ENCODE results near the gene ECE1.

The ECE1 gene

GRCh38 chr1:21289700-21290545, at the start of gene ECE1:
Gene ECE1, minus strand, starts transcription at chr1:21290463. Its CDS starts 49 bp downstream, at chr1:21290414.
- peak; percentile 61 to 63 for DNase-seq

DNA sequence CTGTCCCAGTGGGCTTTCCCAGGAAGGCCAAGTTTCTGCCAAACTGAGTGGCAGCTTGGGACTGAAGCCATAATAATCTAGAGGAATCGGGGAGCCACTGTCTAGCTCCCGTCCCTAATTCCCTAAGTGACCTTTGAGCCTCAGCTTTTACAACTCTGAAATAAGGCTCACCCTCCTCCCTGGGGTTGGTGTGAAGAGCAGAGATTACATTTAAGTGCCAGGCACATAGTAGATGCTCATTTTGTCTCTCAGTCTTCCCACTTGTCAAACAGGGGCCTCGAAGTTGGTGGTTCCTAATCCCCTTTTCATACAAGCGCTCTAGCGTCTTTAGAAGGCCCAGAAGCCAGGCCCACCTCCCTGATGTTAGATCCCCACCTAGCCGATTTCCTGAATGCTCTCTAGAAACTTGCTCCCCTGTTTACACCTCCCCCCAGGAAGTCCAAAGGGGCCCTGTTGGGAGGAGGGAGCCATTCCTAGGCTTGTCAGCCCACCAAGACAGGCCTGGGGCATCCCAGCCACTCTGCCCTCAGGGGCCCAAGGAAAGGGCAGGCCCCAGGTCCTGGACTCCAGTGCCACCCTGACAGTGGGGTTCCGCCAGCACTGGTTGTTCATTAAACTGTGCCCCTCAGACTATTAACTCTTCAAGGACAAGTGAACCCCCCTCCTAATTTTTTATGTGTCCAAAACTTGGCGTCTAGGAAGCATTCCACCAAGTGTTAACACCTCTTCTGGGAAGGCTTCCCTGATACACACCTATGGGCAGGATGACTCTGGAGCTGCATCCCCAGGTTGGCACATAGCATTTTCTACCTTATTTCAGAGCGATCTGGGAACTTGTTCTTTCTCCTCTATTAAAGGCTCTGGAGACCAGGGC, 49.3 kb upstream of the ECE1 start:
- no peak for DNase-seq

DNA sequence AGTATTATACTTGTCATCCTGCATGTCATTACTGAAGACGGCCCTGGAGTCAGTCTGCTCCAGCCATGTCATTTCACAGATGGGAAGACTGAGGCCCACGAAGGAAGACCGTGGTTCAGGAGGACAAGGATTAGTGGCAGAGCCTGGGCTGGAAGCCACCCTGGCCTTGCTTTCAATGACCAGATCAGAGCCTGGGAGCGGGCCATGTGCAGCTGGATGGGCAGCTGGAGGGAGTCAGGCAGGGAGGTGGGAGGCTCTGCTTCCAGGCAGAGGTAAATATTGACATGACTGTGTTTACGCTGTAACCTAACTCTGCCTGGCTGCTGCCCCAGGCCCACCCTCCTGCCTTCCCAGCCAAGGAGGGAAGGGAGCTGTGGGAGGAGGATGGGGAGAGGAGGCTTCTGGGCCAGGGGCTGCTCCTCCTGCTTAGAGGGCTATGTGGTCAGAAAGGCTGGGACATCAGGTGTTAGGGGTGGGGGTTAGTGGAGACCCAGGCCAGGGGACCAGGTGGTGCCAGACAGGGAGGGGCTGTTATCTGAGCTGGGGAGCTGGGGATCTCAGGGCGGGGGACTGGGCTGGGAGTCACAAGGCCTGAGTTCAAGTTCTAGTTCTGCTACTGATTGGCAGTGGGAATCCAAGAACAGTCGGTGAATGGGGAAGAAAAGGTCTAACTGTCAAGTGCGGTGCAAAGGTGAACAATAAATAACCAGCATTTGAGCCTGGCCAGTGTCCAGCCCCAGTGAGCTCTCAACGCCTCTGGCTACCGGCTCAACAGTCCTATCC, 48.5 kb upstream of the ECE1 start:
- no peak for DNase-seq

DNA sequence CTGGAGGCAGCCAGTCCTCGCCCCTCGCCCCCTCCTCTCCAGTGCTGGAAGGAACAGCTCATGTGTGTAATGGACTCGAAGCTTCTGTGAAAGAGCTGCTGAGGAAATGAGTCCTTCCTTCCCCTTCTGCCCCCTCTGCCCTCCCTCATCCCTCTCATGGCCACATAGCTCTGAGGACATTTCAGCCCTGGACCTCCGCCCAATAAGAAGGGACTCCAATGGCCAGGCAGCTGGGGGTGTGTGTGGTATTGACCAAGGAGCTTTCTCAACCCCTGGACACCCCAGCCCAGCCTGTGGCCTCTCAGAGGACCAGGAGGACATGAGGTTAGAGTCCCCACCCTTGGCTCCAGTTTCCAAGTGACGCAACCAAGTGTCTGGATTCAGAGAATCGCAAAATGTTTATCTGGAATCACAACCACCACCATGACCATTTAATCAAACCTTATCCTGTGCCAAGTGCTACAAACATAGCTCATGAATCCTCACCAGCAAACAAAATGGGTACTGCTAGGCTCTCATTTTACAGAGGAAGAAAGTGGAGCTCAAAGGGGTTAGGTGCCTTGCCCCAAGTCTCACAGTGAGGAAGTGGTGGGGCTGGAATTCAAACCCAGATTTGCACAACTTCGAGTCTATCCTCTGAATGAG, 47.8 kb upstream of the ECE1 start:
- peak; percentile 86 for DNase-seq

DNA sequence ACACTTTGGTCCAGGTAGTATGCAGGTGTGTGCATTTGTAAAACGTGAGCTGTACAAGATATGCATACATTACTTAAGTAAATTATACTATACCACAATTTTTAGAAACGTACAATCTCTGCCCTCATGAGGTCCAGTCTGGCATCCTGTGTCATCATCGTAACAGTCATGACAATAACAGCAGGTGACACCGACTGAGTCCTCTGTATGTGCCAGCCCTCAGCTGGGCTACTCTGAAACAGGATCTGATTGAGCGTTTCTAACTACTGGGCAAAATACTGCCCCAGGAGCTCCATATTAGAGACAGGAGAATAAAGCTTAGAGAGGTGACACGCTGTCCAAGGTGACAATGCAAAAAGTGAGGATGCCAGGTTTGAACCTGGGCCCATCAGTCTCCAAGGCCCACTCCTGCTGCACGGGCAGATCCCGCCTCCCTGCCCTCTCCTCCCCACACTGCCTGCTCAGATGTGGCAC, 47.2 kb upstream of the ECE1 start:
- DNase-seq, result peak in 1 of 2 donors; percentile 34

DNA sequence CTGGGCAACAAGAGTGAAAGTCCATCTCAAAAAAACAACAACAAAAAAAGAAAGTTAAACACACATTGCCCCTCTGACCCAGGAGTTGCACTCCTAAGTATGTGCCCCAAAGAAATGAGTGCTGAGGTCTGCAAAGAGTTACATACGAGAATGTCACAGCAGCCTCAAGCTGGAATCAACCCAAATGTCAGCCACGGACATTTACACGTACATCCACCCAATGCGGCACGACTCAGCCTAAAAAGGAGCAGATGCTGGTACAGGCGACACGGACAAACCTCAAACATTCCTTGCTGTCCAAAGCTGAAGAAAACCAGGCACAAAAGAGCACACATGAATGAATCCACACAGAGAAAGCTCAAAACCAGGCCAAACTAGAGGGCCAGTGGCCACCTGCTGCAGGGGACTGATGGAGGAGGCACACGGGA, 46.8 kb upstream of the ECE1 start:
- no peak for DNase-seq

GRCh38 chr1:21335750-21336224, 45.5 kb upstream of the ECE1 start:
- DNase-seq, result no peak

DNA sequence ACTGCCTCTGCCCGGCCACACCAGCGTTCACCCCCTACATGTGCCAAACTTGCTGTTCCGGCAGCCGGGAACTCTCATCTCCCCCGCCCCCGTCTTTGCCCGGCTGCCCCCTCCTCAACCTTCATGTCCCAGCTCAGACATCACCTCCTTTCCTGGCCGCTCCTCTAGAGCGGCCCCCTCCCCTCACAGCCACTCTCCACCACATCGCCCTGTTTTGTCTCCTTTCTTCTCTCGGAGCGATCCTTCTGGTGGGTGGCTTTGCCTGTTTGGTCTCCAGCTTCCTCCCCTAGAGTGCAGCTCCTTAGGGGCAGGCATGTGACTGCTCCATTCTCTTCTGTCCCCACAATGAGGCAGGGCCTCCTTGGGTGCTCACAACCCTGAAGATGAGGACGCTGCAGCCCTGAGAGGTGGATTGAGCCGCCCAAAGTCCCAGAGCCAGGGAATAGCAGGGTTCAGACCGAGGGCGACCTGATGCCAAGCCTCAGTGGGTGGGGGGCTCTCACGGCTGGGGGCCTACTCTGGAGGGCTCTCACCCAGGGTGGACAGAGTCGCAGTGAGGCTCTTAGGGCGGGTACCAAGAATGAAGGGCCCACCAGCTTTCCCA, 44.9 kb upstream of the ECE1 start:
- no peak for DNase-seq

DNA sequence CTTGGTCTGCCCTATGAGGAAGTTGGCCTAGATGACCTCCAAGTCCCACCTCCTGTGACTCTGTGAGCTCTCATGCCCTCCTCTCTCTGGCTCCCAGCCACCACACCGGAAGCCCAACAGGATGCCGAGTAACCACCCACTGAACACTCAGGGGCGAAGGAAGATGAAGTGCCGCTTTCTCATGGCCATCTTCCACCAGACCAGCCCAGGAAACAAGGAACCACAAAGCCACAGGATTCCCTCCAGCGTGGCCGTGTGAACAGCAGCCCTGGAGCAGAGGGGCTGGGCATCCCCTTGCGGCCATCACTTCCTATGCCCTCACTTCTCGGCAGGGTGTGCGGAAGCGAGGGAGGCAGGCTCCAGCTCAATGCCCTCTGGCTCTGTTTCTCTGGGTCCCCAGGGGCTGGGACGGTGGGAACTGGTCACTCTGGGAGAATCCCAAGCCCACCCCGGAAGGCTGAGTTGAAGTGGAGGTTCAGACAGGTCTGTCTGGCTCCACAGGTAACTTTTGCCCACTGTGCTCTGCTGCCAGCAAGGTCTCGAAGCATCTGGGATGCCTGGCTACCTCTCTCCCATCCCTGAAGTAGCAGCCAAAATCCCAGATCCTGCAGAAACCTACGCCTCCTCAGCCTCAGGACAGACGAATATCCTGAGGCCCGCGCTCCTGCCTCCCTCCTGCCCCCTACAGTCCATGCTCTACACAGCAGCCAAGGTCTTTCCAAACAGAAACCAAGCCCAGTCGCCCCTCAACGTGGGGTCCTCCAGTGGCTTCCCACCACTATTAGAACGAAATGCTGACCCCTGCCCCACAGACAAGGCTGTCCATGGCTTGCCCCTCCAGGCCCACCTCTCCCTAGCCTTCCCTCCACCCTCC, 44.2 kb upstream of the ECE1 start:
- peak; percentile 94 to 98 for DNase-seq

- DNase-seq, result no peak
Measured at GRCh38 chr1:21333824-21334213, 43.6 kb upstream of the ECE1 start.

DNA sequence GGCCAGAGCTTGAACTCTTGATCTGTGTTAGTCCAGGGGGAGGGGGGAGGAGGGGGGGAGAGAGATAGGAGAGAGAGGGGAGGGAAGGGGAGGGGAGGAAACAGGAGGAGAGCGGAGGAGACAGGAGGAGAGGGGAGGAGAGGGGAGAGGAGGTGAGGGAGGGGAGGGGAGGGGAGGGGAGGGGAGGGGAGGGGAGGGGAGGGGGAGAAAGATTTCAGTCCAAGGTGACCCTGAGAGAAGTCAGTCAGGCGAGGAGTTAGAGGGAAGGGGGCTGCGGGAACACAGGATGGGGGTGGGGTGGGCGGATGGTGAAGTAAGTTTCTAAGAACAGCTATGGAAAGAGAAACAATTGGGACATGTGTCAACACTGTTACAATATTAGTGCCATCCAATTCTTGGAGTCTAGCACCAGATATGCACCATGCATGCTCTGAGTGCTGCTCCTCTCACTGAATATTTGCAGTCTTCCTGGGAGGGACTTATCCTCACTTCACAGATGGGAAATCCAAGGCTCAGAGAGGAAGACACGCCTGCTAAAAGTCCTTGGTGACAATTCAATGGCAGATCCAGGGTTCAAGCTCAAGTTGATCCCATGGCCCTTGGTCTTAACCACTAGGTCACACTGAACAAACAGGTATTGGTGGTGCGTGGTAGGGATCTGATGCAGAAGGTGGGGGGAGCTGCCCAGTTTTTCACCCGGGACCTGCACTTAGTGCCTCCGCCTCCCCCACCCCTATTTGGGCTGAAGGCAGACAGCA, 42.5 kb upstream of the ECE1 start:
- peak; percentile 54 to 80 for DNase-seq

DNA sequence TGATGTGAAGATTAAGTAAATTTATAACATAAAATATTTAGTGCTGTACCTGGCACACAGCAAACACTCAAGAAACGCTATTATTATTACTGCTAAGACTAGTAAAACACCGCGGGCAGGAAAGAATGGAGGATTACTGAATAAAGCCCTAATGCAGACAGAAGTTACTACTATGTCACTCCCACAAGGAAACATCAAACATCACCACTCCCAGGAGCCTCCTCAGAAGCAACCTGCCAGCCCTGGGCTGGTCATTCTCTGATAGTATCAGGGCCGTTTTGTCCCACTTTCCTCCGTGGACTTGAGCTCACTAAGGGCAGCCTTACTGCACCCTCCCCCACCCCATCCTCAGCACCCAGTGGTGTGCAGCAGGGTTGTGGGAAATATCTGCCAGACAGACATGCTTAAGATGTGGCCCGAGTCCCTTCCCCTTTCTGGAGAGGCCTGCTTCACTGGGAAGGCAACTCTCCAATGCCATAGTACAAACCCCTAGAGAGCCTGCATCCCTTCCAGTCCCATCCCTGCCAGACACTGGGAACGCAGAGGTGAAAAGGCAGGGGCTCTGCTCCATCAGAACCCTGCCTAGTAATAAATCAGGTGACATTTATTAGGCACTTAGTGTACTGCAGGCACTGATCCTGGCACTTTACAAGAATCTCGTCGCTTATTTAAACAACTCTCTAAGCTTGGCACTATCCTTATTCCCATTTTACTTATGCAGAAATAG, 41.7 kb upstream of the ECE1 start:
- DNase-seq, result peak; percentile 35 to 53

- DNase-seq, result no peak
Measured at GRCh38 chr1:21330544-21330943, 40.3 kb upstream of the ECE1 start.

DNA sequence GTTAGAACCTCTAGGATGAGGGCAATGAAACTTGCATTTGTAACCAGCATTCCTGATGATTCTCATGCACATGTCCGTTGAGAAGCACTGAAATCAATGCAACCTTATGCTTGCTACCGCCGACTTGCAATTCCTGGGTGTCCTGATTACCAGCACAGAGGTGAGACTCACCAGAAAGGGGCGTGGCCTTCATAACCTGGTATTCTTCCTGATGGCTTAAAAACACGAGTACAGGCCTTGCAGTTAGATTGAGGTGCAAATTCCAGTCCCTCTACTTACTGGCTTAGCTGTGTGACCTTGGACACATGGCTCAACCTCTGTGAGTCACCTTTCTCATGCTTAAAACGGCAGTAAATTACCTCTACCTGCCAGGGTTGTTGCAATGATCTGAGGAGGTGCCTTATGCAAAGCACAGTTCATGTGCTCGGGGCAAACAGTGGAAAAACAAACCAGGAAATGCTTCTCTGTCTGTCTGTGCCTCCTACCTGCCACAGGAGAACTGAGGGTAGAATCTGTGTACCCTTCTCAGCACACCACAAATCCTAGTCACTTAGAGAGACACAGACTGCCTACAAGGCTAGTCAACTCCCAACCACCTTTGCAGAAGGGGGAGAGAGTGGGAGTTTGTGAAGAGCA, 39.1 kb upstream of the ECE1 start:
- no peak for DNase-seq

GRCh38 chr1:21327566-21328323, 37.5 kb upstream of the ECE1 start:
- DNase-seq, result no peak

DNA sequence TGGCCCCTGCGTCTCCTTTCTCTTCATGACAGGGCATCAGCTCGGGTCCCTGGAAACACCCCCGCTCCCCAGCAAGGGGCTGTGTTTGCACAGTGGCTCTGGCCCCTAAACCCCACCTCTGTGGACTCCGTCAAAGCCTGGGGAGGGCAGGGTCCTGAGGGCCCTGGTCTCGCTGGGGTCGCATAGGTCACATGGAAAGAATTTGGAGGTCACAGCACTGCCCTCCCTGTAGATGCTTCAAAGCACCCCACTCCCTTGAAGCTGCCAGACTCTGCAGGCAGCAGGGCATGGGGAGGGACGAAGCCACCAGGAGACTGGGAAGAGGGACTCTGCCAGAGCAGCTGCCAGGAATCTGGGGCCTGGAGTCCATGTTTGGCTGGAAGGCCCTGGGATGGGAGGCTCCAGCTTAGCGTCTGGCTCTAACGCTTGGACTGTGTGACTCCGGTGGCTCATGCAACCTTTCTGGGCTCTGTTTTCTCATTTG, 36.6 kb upstream of the ECE1 start:
- no peak for DNase-seq

DNA sequence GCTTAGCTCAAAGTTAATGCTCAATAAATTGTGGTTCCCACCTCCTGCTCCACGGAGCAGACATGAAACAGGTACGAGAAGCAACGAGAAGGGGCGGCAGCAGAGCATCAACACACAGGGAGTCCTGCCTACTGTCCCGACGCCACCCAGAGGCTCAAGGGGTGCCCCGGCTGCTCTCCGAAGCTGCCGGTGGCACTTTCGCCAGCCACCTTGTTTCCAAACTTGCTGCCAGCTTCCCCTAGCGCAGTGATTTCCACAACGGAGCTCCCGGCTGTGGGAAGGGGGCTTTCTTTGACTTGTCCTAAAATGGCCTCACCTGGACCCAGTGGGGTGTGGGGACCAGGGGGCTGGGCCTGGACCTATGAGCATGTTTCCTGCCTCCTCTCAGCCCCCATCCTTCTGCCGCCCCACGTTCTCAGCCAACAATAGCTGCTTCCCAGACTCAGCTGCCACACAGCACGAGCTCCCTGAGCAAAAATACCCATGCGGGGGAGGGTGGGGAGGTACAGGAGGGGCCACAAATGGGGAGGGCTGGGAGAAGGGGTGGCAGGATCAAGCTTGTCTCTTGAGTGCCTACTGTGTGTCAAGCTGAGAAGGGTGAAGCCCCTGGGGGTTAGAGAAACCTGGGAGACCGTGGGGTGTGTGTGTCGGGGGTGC, 35.6 kb upstream of the ECE1 start:
- DNase-seq, result no peak
